Measurements from ENCODE around the gene ZHX3. TPM values are rescaled to one million over a fixed set of nuclear protein-coding genes. Genes with fewer than 3 reads are reported as not detected.

ZHX3 gene
- total and polyA plus RNA-seq, 2 donors from 2014 or later, result 24.7 to 153 TPM

GRCh38 chr20:41261790-41262717 is 55.5 kb downstream of the ZHX3 start:
- peak overlapping the region in 1 of 2 donors; percentile 74 for H3K27ac ChIP-seq (ENCODE audit: low read depth in 2 of 2, low read length in 2 of 2)
- H3K4me3 ChIP-seq (ENCODE audit: low read length in 3 of 3), result no peak overlapping the region
- no peaks in the 10 kb centered on the region for H3K9me3 ChIP-seq (ENCODE audit: control insufficient read depth in 2 of 3, insufficient read depth in 1 of 3, low read length in 3 of 3)
- H3K4me1 ChIP-seq (ENCODE audit: control insufficient read depth in 2 of 3, insufficient read depth in 2 of 3, low read depth in 1 of 3, low read length in 3 of 3), result peaks cover 0 to 5% (median 0%) of the 10 kb centered on the region in 3 donors
- DNase-seq, result no peak
- TF ChIP-seq CTCF (IDR thresholded peaks at IDR 0.05; ENCODE audit: borderline replicate concordance, extremely low read depth, insufficient read depth), result no peak
- H3K36me3 ChIP-seq (ENCODE audit: control insufficient read depth in 2 of 3, insufficient read depth in 3 of 3, low read length in 3 of 3), result no peaks in the 10 kb centered on the region
- intact Hi-C loops (cut with DNase I), result no loop called here
- no peaks in the 10 kb centered on the region for H3K27me3 ChIP-seq (ENCODE audit: control insufficient read depth, insufficient read depth, low read length)
- no peak overlapping the region for H3K9ac ChIP-seq (ENCODE audit: low read length in 3 of 3)
- FAIRE-seq, result no peak

GRCh38 chr20:41261260-41261659 is 56.3 kb downstream of the ZHX3 start:
- no peak for TF ChIP-seq CTCF (IDR thresholded peaks at IDR 0.05; ENCODE audit: borderline replicate concordance, extremely low read depth, insufficient read depth)
- DNase-seq (no peak), FAIRE-seq (no peak)
- Histone ChIP-seq H3K27ac (ENCODE audit: low read depth in 2 of 2, low read length in 2 of 2) (peak overlapping the region in 1 of 2 donors; percentile 74), H3K4me1 (ENCODE audit: control insufficient read depth in 2 of 3, insufficient read depth in 2 of 3, low read depth in 1 of 3, low read length in 3 of 3) (peaks cover 0 to 5% (median 0%) of the 10 kb centered on the region in 3 donors), H3K4me3 (ENCODE audit: low read length in 3 of 3) (no peak overlapping the region), H3K27me3 (ENCODE audit: control insufficient read depth, insufficient read depth, low read length) (no peaks in the 10 kb centered on the region), H3K36me3 (ENCODE audit: control insufficient read depth in 2 of 3, insufficient read depth in 3 of 3, low read length in 3 of 3) (no peaks in the 10 kb centered on the region), H3K9me3 (ENCODE audit: control insufficient read depth in 2 of 3, insufficient read depth in 1 of 3, low read length in 3 of 3) (no peaks in the 10 kb centered on the region), H3K9ac (ENCODE audit: low read length in 3 of 3) (no peak overlapping the region)
- intact Hi-C loops (cut with DNase I), result no loop called here

DNA sequence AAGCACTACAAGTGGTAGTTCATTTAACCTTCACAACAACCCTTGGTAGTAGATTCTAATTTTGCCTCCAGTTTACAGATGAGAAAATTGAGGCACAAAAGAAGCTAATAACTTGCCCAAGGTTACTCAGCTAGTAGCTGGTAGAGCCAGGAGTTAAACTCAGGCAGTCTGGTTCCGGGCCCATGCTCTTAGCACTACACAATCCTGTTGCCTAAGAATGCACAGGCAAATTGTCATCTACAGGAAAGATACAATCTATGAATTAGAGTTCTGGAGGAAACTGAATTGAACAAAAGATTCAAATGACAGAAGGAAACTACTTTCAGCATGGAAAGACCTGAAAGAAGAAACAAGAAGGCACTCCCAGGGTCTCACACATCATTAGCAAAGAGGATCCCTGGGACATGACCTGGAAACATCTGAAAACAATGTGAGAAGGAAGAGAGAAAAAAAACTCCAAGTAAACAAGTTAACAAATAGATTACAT is 56.8 kb downstream of the ZHX3 start:
- Histone ChIP-seq H3K4me3 (ENCODE audit: low read length in 3 of 3) (no peak overlapping the region), H3K9me3 (ENCODE audit: control insufficient read depth in 2 of 3, insufficient read depth in 1 of 3, low read length in 3 of 3) (no peaks in the 10 kb centered on the region), H3K27ac (ENCODE audit: low read depth in 2 of 2, low read length in 2 of 2) (peak overlapping the region; percentile 30 to 85), H3K9ac (ENCODE audit: low read length in 3 of 3) (no peak overlapping the region), H3K27me3 (ENCODE audit: control insufficient read depth, insufficient read depth, low read length) (no peaks in the 10 kb centered on the region), H3K4me1 (ENCODE audit: control insufficient read depth in 2 of 3, insufficient read depth in 2 of 3, low read depth in 1 of 3, low read length in 3 of 3) (peaks cover 0 to 5% (median 0%) of the 10 kb centered on the region in 3 donors), H3K36me3 (ENCODE audit: control insufficient read depth in 2 of 3, insufficient read depth in 3 of 3, low read length in 3 of 3) (no peaks in the 10 kb centered on the region)
- intact Hi-C loops (cut with DNase I), result no loop called here
- no peak for TF ChIP-seq CTCF (IDR thresholded peaks at IDR 0.05; ENCODE audit: borderline replicate concordance, extremely low read depth, insufficient read depth)
- peak in 1 of 5 donors; percentile 44 for DNase-seq
- FAIRE-seq, result no peak

Data from kidney (tissue), 14 donors.